Measurements from ENCODE around the gene PPP2R3C. TPM values are rescaled to one million over a fixed set of nuclear protein-coding genes. Genes with fewer than 3 reads are reported as not detected.

The PPP2R3C gene
- total RNA-seq, 2 donors from 2014 or later: 4.3 to 20.0 TPM

DNA sequence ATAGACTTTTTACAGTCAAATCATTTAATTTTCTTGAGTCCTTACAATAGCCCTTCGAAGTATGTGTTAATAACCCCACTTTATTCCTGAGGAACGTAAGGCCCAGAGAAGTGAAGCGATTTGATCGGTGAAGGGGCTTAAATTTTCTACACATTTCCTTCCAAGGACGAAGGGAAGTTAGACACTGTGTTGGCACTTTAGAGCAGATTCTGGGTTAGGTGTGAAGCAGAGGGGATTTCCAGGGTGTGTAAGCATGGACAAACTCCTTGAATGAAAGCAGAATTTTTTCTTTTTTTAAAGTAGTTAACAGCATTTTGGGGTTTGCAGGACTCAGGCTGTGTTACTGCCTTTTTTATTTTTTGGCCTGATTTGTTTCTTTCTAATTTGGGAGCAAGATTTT, 39.4 kb upstream of the PPP2R3C start:
- no peak for DNase-seq
- H3K4me3 ChIP-seq: no peak overlapping the region
- peaks cover 19% of the 10 kb centered on the region for H3K4me1 ChIP-seq
- intact Hi-C loops (cut with DNase I): no loop called here
- no peaks in the 10 kb centered on the region for H3K27me3 ChIP-seq
- 83 to 84% methylated on average over 5 of the region's 5 CpGs for WGBS, 2 donors
- ATAC-seq: no peak
- no peaks in the 10 kb centered on the region for H3K9me3 ChIP-seq
- TF ChIP-seq POLR2A (IDR thresholded peaks at IDR 0.05): no peak
- TF ChIP-seq, protein P1, sequence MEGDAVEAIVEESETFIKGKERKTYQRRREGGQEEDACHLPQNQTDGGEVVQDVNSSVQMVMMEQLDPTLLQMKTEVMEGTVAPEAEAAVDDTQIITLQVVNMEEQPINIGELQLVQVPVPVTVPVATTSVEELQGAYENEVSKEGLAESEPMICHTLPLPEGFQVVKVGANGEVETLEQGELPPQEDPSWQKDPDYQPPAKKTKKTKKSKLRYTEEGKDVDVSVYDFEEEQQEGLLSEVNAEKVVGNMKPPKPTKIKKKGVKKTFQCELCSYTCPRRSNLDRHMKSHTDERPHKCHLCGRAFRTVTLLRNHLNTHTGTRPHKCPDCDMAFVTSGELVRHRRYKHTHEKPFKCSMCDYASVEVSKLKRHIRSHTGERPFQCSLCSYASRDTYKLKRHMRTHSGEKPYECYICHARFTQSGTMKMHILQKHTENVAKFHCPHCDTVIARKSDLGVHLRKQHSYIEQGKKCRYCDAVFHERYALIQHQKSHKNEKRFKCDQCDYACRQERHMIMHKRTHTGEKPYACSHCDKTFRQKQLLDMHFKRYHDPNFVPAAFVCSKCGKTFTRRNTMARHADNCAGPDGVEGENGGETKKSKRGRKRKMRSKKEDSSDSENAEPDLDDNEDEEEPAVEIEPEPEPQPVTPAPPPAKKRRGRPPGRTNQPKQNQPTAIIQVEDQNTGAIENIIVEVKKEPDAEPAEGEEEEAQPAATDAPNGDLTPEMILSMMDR (IDR thresholded peaks at IDR 0.05): no peak
- H3K27ac ChIP-seq: no peak overlapping the region
- no peaks in the 10 kb centered on the region for H3K36me3 ChIP-seq (replicated peaks in 1 of 2; ENCODE audit: insufficient read depth in 1 of 2, low read depth in 2 of 2)

DNA sequence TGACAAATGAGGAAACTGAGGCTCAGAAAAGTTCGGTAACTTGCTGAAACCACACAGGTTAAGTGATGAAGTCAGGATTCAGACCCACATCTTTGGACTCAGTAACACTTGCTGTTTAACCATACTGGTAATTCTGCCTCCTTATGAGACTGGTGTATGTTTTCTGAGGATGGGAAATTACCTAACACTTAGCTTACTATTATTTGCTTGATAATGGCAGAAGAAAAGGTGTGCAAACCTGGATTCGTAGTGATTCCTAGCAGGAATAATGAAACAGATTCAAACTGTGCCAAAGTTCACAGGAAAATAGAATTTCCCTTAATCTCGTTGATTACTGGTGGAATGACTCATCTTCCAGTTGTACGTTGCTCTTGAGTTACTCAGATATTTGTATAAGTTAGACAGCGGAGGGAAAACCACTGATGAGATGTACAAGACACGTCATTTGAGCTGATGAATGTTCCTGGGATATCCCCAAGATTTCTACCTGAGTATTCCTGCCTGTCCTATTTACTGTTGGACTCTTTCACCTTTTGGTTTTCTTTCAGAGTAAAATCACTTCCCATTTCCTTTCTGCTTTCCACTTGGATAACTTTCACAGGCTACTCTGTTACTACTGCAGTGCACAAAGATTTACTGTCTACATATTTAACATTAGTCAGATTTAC, 38.1 kb upstream of the PPP2R3C start:
- Histone ChIP-seq H3K9me3 (no peaks in the 10 kb centered on the region), H3K4me1 (peaks cover 25% of the 10 kb centered on the region), H3K36me3 (replicated peaks in 1 of 2; ENCODE audit: insufficient read depth in 1 of 2, low read depth in 2 of 2) (no peaks in the 10 kb centered on the region), H3K27me3 (no peaks in the 10 kb centered on the region), H3K4me3 (no peak overlapping the region), H3K27ac (peak overlapping the region in 1 of 4 donors; percentile 39)
- DNase-seq (no peak), ATAC-seq (peak; percentile 64)
- 38 to 46% methylated on average over 6 of the region's 6 CpGs for WGBS, 2 donors
- no peak for TF ChIP-seq POLR2A (IDR thresholded peaks at IDR 0.05)
- TF ChIP-seq, protein P1 (IDR thresholded peaks at IDR 0.05): no peak
- intact Hi-C loops (cut with DNase I): no loop called here

DNA sequence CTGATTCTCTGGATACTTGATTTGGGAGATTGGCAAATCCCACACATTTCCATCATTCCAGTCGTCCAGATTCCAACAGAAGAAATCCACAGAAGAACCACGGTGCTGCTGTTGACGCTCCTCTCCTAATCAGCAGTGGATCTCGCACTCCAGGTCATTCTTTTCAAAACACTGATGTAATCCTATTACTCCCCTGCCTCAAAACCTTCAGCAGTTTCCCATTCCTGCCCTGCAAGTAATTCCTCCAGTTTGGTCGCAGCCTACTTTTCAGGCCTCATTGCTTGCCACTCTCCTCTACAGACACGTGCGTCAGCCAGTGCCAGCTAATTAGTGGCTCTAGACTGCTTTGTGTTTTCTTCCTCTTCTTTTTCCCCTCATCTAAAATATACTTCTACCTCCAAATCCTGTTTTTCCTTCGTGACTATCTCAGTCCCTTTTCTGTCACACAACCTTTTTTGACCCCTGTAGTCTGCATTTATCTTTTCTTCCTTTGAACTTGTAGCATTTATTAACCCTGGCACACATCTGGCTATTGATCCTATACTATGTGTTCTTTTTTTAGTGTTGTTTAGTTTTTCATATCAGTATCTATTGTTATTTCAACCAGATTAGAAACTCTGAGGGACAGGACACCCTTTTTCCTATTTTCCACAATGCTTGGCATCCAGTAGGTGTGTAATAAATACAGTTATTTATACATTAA, 37.3 kb upstream of the PPP2R3C start:
- TF ChIP-seq POLR2A (IDR thresholded peaks at IDR 0.05): no peak
- TF ChIP-seq, protein P1 (IDR thresholded peaks at IDR 0.05): no peak
- Histone ChIP-seq H3K4me3 (no peak overlapping the region), H3K9me3 (no peaks in the 10 kb centered on the region), H3K27ac (peak overlapping the region in 1 of 4 donors; percentile 39), H3K36me3 (replicated peaks in 1 of 2; ENCODE audit: insufficient read depth in 1 of 2, low read depth in 2 of 2) (no peaks in the 10 kb centered on the region), H3K27me3 (no peaks in the 10 kb centered on the region), H3K4me1 (peaks cover 25% of the 10 kb centered on the region)
- no peak for ATAC-seq
- intact Hi-C loops (cut with DNase I): no loop called here
- 79% methylated on average over 8 of the region's 8 CpGs for WGBS, 2 donors
- no peak for DNase-seq

DNA sequence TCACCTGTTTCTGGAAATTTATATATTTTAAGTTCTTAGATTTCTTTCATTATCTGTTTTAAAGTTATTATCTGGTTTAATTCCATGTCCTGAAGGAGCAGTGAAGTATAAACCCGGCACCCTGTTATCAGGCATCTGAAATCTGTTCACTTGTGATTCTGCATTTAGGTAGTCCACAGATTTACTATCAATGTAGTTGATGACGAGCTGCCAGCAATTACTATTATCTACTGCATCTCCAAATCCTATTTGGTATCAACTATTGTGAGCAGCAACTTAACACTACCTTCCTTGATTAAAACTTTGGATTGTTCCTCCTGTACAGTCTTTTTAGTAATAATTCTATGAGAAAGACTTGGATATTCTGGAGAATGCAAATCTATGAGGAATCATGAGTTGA, 36.7 kb upstream of the PPP2R3C start:
- Histone ChIP-seq H3K36me3 (replicated peaks in 1 of 2; ENCODE audit: insufficient read depth in 1 of 2, low read depth in 2 of 2) (no peaks in the 10 kb centered on the region), H3K27me3 (no peaks in the 10 kb centered on the region), H3K27ac (no peak overlapping the region), H3K9me3 (no peaks in the 10 kb centered on the region), H3K4me3 (no peak overlapping the region), H3K4me1 (peaks cover 25% of the 10 kb centered on the region)
- 84 to 97% methylated on average over 2 of the region's 2 CpGs for WGBS, 2 donors
- ATAC-seq: no peak
- DNase-seq: no peak
- intact Hi-C loops (cut with DNase I): no loop called here
- TF ChIP-seq, protein P1 (IDR thresholded peaks at IDR 0.05): no peak
- TF ChIP-seq POLR2A (IDR thresholded peaks at IDR 0.05): no peak

Measured in body of pancreas (tissue), 4 donors.